Astrocyte of the cerebellum (primary cell): ENCODE measurements around the gene FSCN2.

ENCODE experiments used
- DNase-seq: peaks from one replicate; pipeline ENCODE4 v3.0.0-alpha.2; 2011; ENCODE audit warnings: low read depth
- H3K4me3 ChIP-seq: 2 replicates; pipeline ENCODE4 v1.5.1; 2011; ENCODE audit warnings: mild to moderate bottlenecking, low read depth, low read length, moderate library complexity
- in situ Hi-C: cut with HindIII; loops from 2 replicates; pipeline ENCODE4 v1.10.0; 2017; ENCODE audit warnings: low sequenced_read_pairs
- TF ChIP-seq, protein P1 (sequence below): IDR thresholded peaks from 2 replicates; pipeline ENCODE4 v1.5.1; 2012; ENCODE audit warnings: low read length, low read depth, moderate library complexity, mild to moderate bottlenecking; ENCODE audit errors: missing control alignments

Gene FSCN2

DNA sequence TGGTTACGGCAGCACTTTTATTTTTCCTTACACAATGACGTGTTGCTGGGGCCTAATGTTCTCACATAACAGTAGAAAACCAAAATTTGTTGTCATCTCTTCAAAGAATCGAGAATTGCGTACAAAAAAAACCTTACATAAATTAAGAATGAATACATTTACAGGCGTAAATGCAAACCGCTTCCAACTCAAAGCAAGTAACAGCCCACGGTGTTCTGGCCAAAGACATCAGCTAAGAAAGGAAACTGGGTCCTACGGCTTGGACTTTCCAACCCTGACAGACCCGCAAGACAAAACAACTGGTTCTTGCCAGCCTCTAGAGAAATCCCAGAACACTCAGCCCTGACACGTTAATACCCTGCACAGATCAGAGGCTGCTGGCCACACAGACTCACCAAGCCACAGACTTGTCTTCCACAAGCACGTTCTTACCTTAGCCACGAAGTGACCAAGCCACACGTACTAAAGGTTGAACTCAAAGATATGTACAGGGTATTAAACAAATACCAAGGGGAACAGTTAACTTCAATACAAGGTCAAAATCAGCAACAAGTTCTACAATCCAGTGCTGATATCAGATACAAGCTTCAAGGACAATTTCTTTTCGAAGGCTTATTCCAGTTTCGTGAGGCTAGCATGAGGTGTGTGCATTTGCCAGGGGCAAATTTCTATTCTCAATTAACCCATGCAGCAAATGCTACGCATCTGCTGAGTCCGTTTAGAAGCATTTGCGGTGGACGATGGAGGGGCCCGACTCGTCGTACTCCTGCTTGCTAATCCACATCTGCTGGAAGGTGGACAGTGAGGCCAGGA, 18.0 kb upstream of the FSCN2 start:
- TF ChIP-seq, protein P1, sequence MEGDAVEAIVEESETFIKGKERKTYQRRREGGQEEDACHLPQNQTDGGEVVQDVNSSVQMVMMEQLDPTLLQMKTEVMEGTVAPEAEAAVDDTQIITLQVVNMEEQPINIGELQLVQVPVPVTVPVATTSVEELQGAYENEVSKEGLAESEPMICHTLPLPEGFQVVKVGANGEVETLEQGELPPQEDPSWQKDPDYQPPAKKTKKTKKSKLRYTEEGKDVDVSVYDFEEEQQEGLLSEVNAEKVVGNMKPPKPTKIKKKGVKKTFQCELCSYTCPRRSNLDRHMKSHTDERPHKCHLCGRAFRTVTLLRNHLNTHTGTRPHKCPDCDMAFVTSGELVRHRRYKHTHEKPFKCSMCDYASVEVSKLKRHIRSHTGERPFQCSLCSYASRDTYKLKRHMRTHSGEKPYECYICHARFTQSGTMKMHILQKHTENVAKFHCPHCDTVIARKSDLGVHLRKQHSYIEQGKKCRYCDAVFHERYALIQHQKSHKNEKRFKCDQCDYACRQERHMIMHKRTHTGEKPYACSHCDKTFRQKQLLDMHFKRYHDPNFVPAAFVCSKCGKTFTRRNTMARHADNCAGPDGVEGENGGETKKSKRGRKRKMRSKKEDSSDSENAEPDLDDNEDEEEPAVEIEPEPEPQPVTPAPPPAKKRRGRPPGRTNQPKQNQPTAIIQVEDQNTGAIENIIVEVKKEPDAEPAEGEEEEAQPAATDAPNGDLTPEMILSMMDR = no peak
- in situ Hi-C loops = loop anchor here (5.0 kb wide), 1 partner anchor 108 kb away; no protein-coding TSS in a partner anchor
- peak overlapping the region; percentile 97 for H3K4me3 ChIP-seq
- no peak for DNase-seq

DNA sequence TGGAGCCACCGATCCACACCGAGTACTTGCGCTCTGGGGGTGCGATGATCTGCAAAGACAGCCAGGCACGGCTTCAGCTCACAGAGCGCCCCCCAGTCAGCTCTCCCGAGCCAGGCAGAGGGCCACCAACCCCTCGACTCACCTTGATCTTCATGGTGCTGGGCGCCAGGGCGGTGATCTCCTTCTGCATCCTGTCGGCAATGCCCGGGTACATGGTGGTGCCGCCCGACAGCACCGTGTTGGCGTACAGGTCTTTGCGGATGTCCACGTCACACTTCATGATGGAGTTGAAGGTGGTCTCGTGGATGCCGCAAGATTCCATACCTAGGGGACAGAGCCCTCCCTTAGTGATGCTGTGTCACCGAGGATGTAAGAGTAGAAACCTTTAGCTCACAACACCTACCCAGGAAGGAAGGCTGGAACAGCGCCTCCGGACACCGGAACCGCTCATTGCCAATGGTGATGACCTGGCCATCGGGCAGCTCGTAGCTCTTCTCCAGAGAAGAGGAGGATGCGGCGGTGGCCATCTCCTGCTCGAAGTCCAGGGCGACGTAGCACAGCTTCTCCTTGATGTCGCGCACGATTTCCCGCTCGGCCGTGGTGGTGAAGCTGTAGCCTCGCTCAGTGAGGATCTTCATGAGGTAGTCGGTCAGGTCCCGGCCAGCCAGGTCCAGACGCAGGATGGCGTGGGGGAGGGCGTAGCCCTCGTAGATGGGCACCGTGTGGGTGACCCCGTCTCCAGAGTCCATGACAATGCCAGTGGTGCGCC, 17.2 kb upstream of the FSCN2 start:
- DNase-seq = no peak
- TF ChIP-seq, protein P1 = no peak
- in situ Hi-C loops = loop anchor here (5.0 kb wide), 1 partner anchor 109 kb away; no protein-coding TSS in a partner anchor
- H3K4me3 ChIP-seq = peak overlapping the region; percentile 97

DNA sequence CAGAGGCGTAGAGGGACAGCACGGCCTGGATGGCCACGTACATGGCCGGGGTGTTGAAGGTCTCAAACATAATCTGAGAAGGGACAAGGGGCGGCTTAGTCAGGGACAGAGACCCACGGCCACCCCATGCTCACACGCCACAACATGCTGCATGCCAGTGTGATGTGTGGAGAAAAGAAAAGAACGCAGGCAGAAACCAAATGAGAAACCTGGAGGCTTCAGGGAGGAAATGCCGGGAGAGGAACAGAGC, 16.7 kb upstream of the FSCN2 start:
- TF ChIP-seq, protein P1 = no peak
- no peak for DNase-seq

DNA sequence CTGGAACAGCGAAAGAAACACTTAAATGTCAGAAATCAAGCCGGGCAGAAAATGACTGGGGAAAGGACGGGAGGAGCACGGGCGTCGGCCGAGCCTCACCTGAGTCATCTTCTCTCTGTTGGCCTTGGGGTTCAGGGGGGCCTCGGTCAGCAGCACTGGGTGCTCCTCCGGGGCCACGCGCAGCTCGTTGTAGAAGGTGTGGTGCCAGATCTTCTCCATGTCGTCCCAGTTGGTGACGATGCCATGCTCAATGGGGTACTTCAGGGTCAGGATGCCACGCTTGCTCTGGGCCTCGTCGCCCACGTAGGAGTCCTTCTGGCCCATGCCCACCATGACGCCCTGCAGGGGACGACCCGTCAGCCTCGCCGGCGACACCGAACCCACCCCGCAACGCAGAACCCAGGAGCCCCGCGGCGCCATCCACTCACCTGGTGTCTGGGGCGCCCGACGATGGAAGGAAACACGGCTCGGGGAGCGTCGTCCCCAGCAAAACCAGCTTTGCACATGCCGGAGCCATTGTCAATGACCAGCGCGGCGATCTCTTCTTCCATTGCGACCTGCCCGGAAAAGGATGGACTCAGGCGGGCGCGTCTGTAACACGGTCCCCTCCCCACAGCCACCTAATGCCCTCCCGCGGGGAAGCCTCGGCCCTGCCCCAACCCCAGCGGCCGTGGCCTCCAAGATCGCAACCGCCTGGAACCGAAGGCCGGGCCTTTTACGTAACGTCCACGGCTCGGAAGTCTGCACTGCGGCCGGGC, 16.2 kb upstream of the FSCN2 start:
- in situ Hi-C loops = loop anchor here (5.0 kb wide), 1 partner anchor 110 kb away; no protein-coding TSS in a partner anchor
- H3K4me3 ChIP-seq = peak overlapping the region; percentile 97
- no peak for DNase-seq

More for the DNA sequence above, 16.7 kb upstream of the FSCN2 start:
- in situ Hi-C loops = loop anchor here (5.0 kb wide), 1 partner anchor 109 kb away; no protein-coding TSS in a partner anchor
- H3K4me3 ChIP-seq = peak overlapping the region; percentile 97

DNA sequence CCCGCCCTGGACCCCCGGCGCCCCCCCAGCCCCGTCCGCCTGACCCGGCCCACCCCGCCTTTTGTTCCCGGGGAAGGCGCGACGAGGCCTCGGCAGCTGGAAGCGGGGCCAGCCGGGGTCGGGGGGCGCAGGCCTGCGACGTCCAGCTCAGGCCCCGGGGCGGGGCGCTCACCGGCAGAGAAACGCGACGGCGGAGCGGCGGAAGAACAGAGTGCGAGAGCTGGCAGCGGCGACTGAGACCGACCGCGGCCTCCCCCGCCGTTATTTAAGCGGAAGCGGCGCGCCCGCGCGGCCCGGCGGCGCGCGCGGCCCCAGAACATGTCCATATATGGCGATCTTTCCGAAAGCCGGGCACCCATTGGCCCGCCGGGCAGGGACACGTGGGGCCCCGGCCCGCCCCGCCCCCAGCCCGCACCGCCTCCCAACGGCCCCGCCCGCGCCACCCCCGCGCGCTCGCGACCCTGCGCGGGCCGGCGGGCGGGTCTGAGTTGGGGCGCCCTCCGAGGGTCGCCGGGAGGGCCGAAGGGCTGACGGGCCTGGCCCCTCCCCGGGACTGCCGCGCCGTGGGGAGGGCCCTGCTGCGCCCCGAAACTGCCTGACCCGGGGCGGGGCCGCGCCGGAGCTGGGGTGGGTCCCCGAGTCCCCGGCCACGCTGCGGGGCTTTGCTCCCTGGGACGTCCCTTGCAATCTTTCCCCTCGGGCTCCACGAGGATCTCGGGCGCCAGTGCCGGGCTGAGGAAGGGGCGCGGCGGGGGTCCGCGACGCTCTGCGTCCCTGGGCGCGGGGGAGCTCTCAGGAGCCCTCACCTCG, 15.4 kb upstream of the FSCN2 start, which contains the start of gene ACTG1:
ACTG1 (minus strand) TSS at position 238 of the 810 bp plus-strand sequence. CDS start 445 bp downstream, outside the sequence.
- TF ChIP-seq, protein P1 = no peak
- in situ Hi-C loops = loop anchor here (5.0 kb wide), 1 partner anchor 110 kb away; no protein-coding TSS in a partner anchor
- DNase-seq = peak; percentile 78
- H3K4me3 ChIP-seq = peak within 1 kb of the TSS; percentile 97

More for the DNA sequence above, 16.2 kb upstream of the FSCN2 start:
- TF ChIP-seq, protein P1 = no peak
